Fibroblast of pulmonary artery (primary cell): ENCODE results near the gene LRRC8C.

Experiments used
- DNase-seq: peaks from one replicate; pipeline ENCODE4 v3.0.0-alpha.2; 2010; ENCODE audit warnings: low read depth
- H3K4me3 ChIP-seq: replicated peaks from 2 replicates; pipeline ENCODE4 v1.5.1; 2011; ENCODE audit warnings: low read depth, mild to moderate bottlenecking, control low read depth, low read length, moderate library complexity
- TF ChIP-seq, protein P1 (sequence below): IDR thresholded peaks from 2 replicates; pipeline ENCODE4 v1.5.1; 2011; ENCODE audit warnings: mild to moderate bottlenecking, control low read depth, low read length, inconsistent platforms; ENCODE audit errors: missing control alignments

Gene LRRC8C

GRCh38 chr1:89607156-89607555 lies 25.8 kb upstream of the LRRC8C start:
- DNase-seq = no peak
- H3K4me3 ChIP-seq = no peak overlapping the region
- TF ChIP-seq, protein P1, sequence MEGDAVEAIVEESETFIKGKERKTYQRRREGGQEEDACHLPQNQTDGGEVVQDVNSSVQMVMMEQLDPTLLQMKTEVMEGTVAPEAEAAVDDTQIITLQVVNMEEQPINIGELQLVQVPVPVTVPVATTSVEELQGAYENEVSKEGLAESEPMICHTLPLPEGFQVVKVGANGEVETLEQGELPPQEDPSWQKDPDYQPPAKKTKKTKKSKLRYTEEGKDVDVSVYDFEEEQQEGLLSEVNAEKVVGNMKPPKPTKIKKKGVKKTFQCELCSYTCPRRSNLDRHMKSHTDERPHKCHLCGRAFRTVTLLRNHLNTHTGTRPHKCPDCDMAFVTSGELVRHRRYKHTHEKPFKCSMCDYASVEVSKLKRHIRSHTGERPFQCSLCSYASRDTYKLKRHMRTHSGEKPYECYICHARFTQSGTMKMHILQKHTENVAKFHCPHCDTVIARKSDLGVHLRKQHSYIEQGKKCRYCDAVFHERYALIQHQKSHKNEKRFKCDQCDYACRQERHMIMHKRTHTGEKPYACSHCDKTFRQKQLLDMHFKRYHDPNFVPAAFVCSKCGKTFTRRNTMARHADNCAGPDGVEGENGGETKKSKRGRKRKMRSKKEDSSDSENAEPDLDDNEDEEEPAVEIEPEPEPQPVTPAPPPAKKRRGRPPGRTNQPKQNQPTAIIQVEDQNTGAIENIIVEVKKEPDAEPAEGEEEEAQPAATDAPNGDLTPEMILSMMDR = no peak

DNA sequence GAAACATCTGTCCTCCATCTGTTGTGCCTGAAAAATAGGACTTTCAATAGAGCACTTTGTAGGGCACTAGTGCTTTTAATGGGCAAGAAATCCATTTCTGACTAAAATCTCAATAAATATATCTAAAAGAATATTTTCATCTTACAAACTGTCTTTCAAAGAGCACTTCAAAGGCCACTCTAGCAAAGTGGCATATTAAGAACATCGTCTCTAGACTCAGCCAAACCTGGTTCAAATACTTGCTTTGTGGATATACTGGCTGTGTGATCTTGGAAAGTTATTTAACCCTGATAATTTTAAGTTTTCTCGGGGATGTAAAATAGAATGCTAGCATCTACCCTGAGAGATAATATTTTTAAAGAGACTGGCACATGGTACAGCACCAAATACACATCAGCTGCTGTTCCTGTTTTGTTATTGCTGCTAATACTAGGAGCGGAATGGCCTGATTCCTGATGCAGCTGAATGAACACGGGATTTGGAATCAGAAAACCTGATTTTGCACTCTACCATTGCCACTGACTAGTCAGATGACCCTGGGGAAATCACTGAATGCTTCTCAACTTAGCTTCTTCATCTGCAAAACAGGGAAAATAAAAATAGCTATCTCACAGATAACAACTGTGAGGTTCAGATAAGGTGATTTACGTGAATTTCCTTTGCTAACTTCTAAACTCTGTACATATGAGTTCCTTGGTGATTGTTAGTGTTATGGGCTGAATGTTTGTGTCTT lies 25.2 kb upstream of the LRRC8C start:
- no peak overlapping the region for H3K4me3 ChIP-seq
- DNase-seq = no peak
- TF ChIP-seq, protein P1 = no peak

GRCh38 chr1:89608319-89608983 lies 24.5 kb upstream of the LRRC8C start:
- no peak overlapping the region for H3K4me3 ChIP-seq
- DNase-seq = peak; percentile 72
- TF ChIP-seq, protein P1 = no peak

- TF ChIP-seq, protein P1 = no peak
- no peak overlapping the region for H3K4me3 ChIP-seq
- DNase-seq = no peak
These were observed 23.8 kb upstream of the LRRC8C start for GRCh38 chr1:89608984-89609725.

- no peak overlapping the region for H3K4me3 ChIP-seq
- DNase-seq = no peak
- TF ChIP-seq, protein P1 = no peak
These were observed 23.0 kb upstream of the LRRC8C start for GRCh38 chr1:89609781-89610456.

DNA sequence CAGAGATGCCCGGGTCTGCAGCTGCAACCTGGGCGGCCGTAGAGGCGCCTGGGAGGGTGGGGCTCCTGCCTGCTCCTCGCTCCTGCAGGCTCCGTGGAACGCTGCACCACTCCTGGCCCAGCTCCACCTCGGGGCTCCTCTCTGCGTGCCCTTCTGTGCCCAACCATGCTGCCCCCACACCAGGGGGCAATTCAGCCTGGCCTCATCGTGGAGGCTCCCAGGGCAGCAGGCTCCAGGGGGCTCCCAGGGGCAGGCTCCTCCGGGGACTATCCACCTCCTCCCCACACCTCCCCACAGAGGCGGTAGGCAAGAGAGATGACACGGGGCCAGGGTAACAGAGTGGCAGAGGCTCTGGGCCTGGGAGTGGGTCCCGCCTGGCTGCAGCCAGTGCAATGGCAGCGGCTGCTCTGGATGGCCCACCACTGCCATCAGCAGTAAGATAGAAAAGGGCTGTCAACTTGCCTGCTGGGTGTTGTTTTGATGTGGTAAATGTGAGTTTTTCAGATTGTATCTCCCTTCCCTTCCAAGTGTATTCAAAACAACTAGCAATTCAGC lies 22.4 kb upstream of the LRRC8C start:
- DNase-seq = no peak
- no peak overlapping the region for H3K4me3 ChIP-seq
- TF ChIP-seq, protein P1 = no peak
